CD14-positive monocyte (primary cell): ENCODE data around the gene TRHDE. TPM values are rescaled to one million over a fixed set of nuclear protein-coding genes. Genes with fewer than 3 reads are reported as not detected.

Experiments
- DNase-seq, 3 donors: peaks; one replicate each; pipeline ENCODE4 v3.0.0-alpha.2; 2011 to 2022
- H2AFZ ChIP-seq: 2 replicates; pipeline ENCODE4 v1.6.0; 2012; ENCODE audit warnings: mild to moderate bottlenecking, low read depth, low read length, inconsistent platforms; ENCODE audit not compliant: insufficient read depth, poor library complexity, severe bottlenecking
- H3K27ac ChIP-seq, 2 donors: 1 replicate in 1 of 2; 2 replicates in 1 of 2; pipeline ENCODE4 v1.5.1; 2012 to 2013; ENCODE audit warnings: low read length in 2 of 2, control low read depth in 1 of 2, inconsistent platforms in 1 of 2, low read depth in 1 of 2, mild to moderate bottlenecking in 1 of 2
- H3K27me3 ChIP-seq, 2 donors: one replicate each; pipeline versions ENCODE4 v1.6.0 to v1.6.1; 2011 to 2013; ENCODE audit warnings: low read length in 2 of 2; ENCODE audit not compliant: control insufficient read depth in 2 of 2, insufficient read depth in 2 of 2
- H3K36me3 ChIP-seq, 2 donors: replicated peaks in 1 of 2; 1 replicate in 1 of 2; 2 replicates in 1 of 2; pipeline versions ENCODE4 v1.5.1 to v1.6.1; 2012 to 2013; ENCODE audit warnings: low read length in 2 of 2, control low read depth in 1 of 2, inconsistent platforms in 1 of 2, mild to moderate bottlenecking in 1 of 2; ENCODE audit not compliant: insufficient read depth in 2 of 2, control insufficient read depth in 1 of 2
- H3K4me1 ChIP-seq, 2 donors: 1 replicate in 1 of 2; 2 replicates in 1 of 2; pipeline versions ENCODE4 v1.5.1 to v1.6.1; 2012 to 2013; ENCODE audit warnings: low read length in 2 of 2, control low read depth in 1 of 2, inconsistent platforms in 1 of 2, mild to moderate bottlenecking in 1 of 2, moderate library complexity in 1 of 2; ENCODE audit not compliant: insufficient read depth in 2 of 2, control insufficient read depth in 1 of 2
- H3K4me2 ChIP-seq: replicated peaks from 2 replicates; pipeline ENCODE3; 2012; ENCODE audit warnings: low read length, moderate library complexity, mild to moderate bottlenecking; ENCODE audit not compliant: poor library complexity, severe bottlenecking; ENCODE audit errors: extremely low read depth
- H3K4me3 ChIP-seq, 3 experiments: fragments of 200-600 bp in 1 of 3; sonication (generic) in 1 of 3; replicated peaks in 1 of 3; 1 replicate in 2 of 3; 2 replicates in 1 of 3; pipeline ENCODE4 v1.5.1; 2011 to 2013; ENCODE audit warnings: low read length in 3 of 3, mild to moderate bottlenecking in 3 of 3, control low read depth in 2 of 3, low read depth in 2 of 3, inconsistent platforms in 1 of 3, moderate library complexity in 1 of 3
- H3K79me2 ChIP-seq: 2 replicates; pipeline ENCODE4 v1.6.0; 2012; ENCODE audit warnings: mild to moderate bottlenecking, control low read depth, inconsistent platforms, low read length, moderate library complexity; ENCODE audit not compliant: insufficient read depth
- H3K9ac ChIP-seq: 2 replicates; pipeline ENCODE4 v1.6.0; 2017; ENCODE audit warnings: low read length, mild to moderate bottlenecking; ENCODE audit not compliant: insufficient read depth, poor library complexity, severe bottlenecking
- H3K9me3 ChIP-seq, 2 donors: replicated peaks in 1 of 2; 1 replicate in 1 of 2; 2 replicates in 1 of 2; pipeline versions ENCODE4 v1.5.1 to v1.6.1; 2012 to 2013; ENCODE audit warnings: low read length in 2 of 2, control low read depth in 1 of 2; ENCODE audit not compliant: control insufficient read depth in 1 of 2, insufficient read depth in 1 of 2
- H4K20me1 ChIP-seq: 2 replicates; pipeline ENCODE4 v1.6.0; 2012; ENCODE audit warnings: mild to moderate bottlenecking, low read length, control low read depth, moderate library complexity; ENCODE audit not compliant: insufficient read depth
- H3K27ac Mint-ChIP-seq, 7 donors: one replicate each; pipeline ENCODE4 v1.8.0; 2020; ENCODE audit warnings: mild to moderate bottlenecking in 7 of 7, mixed read lengths in 7 of 7, moderate library complexity in 6 of 7, inconsistent platforms in 2 of 7
- H3K27me3 Mint-ChIP-seq, 3 donors: one replicate each; pipeline ENCODE4 v1.8.0; 2021 to 2022; ENCODE audit warnings: low read depth in 3 of 3, mild to moderate bottlenecking in 3 of 3, mixed read lengths in 3 of 3, moderate library complexity in 3 of 3, inconsistent platforms in 1 of 3
- H3K36me3 Mint-ChIP-seq, 2 donors: one replicate each; pipeline ENCODE4 v1.8.0; 2020; ENCODE audit warnings: mixed read lengths in 2 of 2, inconsistent platforms in 1 of 2, mild to moderate bottlenecking in 1 of 2
- H3K4me1 Mint-ChIP-seq: one replicate; pipeline ENCODE4 v1.8.0; 2020; ENCODE audit warnings: mild to moderate bottlenecking, mixed read lengths
- H3K4me3 Mint-ChIP-seq, 2 donors: one replicate each; pipeline ENCODE4 v1.8.0; 2020; ENCODE audit warnings: mild to moderate bottlenecking in 2 of 2, mixed read lengths in 2 of 2, moderate library complexity in 1 of 2
- H3K9me3 Mint-ChIP-seq, 7 donors: one replicate each; pipeline ENCODE4 v1.8.0; 2020 to 2022; ENCODE audit warnings: mixed read lengths in 7 of 7, mild to moderate bottlenecking in 6 of 7, moderate library complexity in 6 of 7, inconsistent platforms in 2 of 7
- CTCF ChIP-seq: fragments of 200-600 bp; IDR thresholded peaks from one replicate; pipeline ENCODE4 v1.8.0; 2022; ENCODE audit warnings: antibody characterized with exemption, mild to moderate bottlenecking
- WGBS: methylation state at CpG from one replicate; pipeline ENCODE4 v1.1.5; 2013; ENCODE audit warnings: missing lambda C conversion rate; ENCODE audit not compliant: insufficient coverage; 5-methylcytosine and 5-hydroxymethylcytosine counted together
- intact Hi-C, 2 donors: fragments of 100-400 bp; cut with micrococcal nuclease; formaldehyde crosslinking; loops; one replicate each; pipeline versions ENCODE4 v1.15.0 to v1.15.1; 2023
- polyA plus RNA-seq, 3 donors: library from polyadenylated mRNA; depleted of rRNA in 1 of 3; unstranded in 2 of 3; stranded (reverse) in 1 of 3; fragments of 300-500 nt in 2 of 3; fragments of >200 nt in 1 of 3; fragmentation: Illumina TruSeq in 2 of 3; gene quantifications; 1 replicate in 2 of 3; 2 replicates in 1 of 3; pipeline ENCODE4 v1.2.3, GENCODE V29; 2012 to 2021

The TRHDE gene
- polyA plus RNA-seq, 3 donors = not detected

- no peak overlapping the region for H3K4me3 Mint-ChIP-seq
- Histone ChIP-seq H3K36me3 (no peaks in the 10 kb centered on the region), H4K20me1 (no peaks in the 10 kb centered on the region), H3K27ac (no peak overlapping the region), H3K9me3 (no peaks in the 10 kb centered on the region), H3K4me2 (no peak overlapping the region), H2AFZ (no peak overlapping the region), H3K27me3 (no peaks in the 10 kb centered on the region), H3K9ac (no peak overlapping the region), H3K79me2 (no peaks in the 10 kb centered on the region), H3K4me3 (no peak overlapping the region), H3K4me1 (no peaks in the 10 kb centered on the region)
- no peak overlapping the region for H3K27ac Mint-ChIP-seq
- intact Hi-C loops = no loop called here
- H3K4me1 Mint-ChIP-seq = no peaks in the 10 kb centered on the region
- peaks cover 0 to 3% (median 0%) of the 10 kb centered on the region in 7 donors for H3K9me3 Mint-ChIP-seq
- no peaks in the 10 kb centered on the region for H3K36me3 Mint-ChIP-seq
- no peak for TF ChIP-seq CTCF
- H3K27me3 Mint-ChIP-seq = peaks cover 0 to 2% (median 1%) of the 10 kb centered on the region in 3 donors
- no peak for DNase-seq
- WGBS = 92% methylated on average over 3 of the region's 5 CpGs
Observed at GRCh38 chr12:72311946-72312345, 39.8 kb downstream of the TRHDE start.

- 100% methylated on average over 1 of the region's 2 CpGs for WGBS
- no peak overlapping the region for H3K4me3 Mint-ChIP-seq
Observed at GRCh38 chr12:72313806-72314205, 41.6 kb downstream of the TRHDE start.

More at GRCh38 chr12:72313806-72314205, 41.6 kb downstream of the TRHDE start:
- no peaks in the 10 kb centered on the region for H3K79me2 ChIP-seq
- Mint-ChIP-seq H3K9me3 (peaks cover 0 to 6% (median 0%) of the 10 kb centered on the region in 7 donors), H3K4me1 (no peaks in the 10 kb centered on the region), H3K36me3 (no peaks in the 10 kb centered on the region), H3K27ac (no peak overlapping the region), H3K27me3 (peaks cover 0 to 6% (median 2%) of the 10 kb centered on the region in 3 donors)
- intact Hi-C loops = no loop called here
- no peak overlapping the region for H3K9ac ChIP-seq
- no peaks in the 10 kb centered on the region for H4K20me1 ChIP-seq
- H3K9me3 ChIP-seq = no peaks in the 10 kb centered on the region
- no peak for DNase-seq
- H3K27ac ChIP-seq = no peak overlapping the region
- H3K4me2 ChIP-seq = no peak overlapping the region
- no peaks in the 10 kb centered on the region for H3K27me3 ChIP-seq
- TF ChIP-seq CTCF = no peak
- no peaks in the 10 kb centered on the region for H3K36me3 ChIP-seq
- H3K4me3 ChIP-seq = no peak overlapping the region
- no peaks in the 10 kb centered on the region for H3K4me1 ChIP-seq
- H2AFZ ChIP-seq = no peak overlapping the region
